ENCODE data around the gene GSTA5. TPM values are rescaled to one million over a fixed set of nuclear protein-coding genes. Genes with fewer than 3 reads are reported as not detected.
"Not testable (repeated sequence)": the region's sequence is repeated elsewhere in the genome, so short reads cannot be mapped to it uniquely, and the experiment has no call there.

Gene GSTA5
- total and polyA plus RNA-seq, 4 donors = 0.09 to 0.22 TPM; not detected in 2

DNA sequence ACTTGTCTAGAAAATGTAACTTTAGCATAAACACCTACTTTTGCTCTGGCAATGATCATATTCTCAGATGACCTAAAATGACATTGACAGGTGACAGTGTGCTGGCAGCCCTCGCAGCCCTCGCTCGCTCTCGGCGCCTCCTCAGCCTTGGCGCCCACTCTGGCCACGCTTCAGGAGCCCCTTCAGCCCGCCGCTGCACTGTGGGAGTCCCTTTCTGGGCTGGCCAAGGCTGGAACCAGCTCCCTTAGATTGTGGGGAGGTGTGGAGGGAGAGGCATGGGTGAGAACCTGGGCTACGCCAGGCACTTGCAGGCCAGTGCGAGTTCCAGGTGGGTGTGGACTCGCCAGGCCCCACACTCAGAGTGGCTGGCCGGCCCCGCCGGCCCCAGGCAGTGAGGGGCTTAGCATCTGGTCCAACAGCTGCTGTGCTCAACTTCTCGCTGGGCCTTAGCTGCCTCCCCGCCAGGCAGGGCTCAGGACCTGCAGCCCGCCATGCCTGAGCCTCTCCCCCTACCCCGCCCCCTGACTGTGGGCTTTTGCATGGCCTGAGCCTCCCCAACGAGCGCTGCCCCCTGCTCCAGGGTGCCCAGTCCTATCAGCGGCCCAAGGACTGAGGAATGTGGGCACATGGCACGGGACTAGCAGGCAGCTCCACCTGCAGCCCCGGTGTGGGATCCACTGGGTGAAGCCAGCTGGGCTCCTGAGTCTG is 54.2 kb downstream of the GSTA5 start:
- 94 to 95% methylated on average over 24 of the region's 24 CpGs for WGBS, 2 donors
- no peak overlapping the region for H3K27ac ChIP-seq (ENCODE audit: low read depth in 1 of 2, low read length in 1 of 2)
- H3K4me1 ChIP-seq (ENCODE audit: control insufficient read depth in 5 of 5, insufficient read depth in 5 of 5, low read length in 5 of 5) = no peaks in the 10 kb centered on the region
- H3K9me3 ChIP-seq (ENCODE audit: control insufficient read depth in 4 of 4, insufficient read depth in 3 of 4, low read length in 3 of 4) = peaks cover 0 to 3% (median 0%) of the 10 kb centered on the region in 4 donors
- H3K27me3 ChIP-seq (ENCODE audit: control insufficient read depth in 3 of 3, insufficient read depth in 3 of 3, low read length in 2 of 3) = no peaks in the 10 kb centered on the region
- ATAC-seq (ENCODE audit: insufficient read depth, low FRiP score) = no peak
- no peak overlapping the region for H3K9ac ChIP-seq (ENCODE audit: insufficient read depth in 1 of 2, low read length in 2 of 2)
- no peak overlapping the region for H3K4me3 ChIP-seq
- DNase-seq = no peak
- H3K36me3 ChIP-seq (ENCODE audit: control insufficient read depth in 4 of 4, insufficient read depth in 4 of 4, low read length in 4 of 4) = no peaks in the 10 kb centered on the region
- TF ChIP-seq, protein P1, sequence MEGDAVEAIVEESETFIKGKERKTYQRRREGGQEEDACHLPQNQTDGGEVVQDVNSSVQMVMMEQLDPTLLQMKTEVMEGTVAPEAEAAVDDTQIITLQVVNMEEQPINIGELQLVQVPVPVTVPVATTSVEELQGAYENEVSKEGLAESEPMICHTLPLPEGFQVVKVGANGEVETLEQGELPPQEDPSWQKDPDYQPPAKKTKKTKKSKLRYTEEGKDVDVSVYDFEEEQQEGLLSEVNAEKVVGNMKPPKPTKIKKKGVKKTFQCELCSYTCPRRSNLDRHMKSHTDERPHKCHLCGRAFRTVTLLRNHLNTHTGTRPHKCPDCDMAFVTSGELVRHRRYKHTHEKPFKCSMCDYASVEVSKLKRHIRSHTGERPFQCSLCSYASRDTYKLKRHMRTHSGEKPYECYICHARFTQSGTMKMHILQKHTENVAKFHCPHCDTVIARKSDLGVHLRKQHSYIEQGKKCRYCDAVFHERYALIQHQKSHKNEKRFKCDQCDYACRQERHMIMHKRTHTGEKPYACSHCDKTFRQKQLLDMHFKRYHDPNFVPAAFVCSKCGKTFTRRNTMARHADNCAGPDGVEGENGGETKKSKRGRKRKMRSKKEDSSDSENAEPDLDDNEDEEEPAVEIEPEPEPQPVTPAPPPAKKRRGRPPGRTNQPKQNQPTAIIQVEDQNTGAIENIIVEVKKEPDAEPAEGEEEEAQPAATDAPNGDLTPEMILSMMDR (IDR thresholded peaks at IDR 0.05; ENCODE audit: control extremely low read depth, extremely low read depth) = no peak

DNA sequence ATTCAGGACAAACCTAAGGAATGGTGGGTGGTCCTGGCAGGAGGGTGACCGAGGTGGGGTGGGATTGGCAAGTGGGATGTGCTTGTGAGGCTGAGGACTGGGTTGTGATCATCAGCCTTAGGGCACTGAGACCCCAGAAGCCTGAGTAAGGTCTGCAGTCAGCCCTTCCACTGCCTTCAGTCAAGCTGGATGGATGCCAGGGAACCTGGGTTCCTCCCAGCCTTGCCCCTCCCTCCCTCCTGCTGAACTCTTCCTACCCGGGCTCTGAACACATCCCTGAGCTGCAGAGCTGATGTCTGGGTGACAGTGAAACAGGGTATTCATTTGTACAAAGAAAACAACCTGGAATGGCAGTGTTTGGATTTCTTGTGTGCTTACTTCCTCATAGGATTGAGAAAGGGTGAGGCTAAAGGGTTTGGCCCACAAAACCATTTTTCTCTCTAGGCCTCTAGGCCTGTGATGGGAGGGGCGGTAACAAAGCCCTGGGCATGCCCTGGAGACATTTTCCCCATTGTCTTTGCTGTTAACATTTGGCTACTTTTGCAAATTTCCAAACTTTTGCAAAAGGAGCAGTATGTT is 57.8 kb downstream of the GSTA5 start:
- H3K27me3 ChIP-seq (ENCODE audit: control insufficient read depth in 3 of 3, insufficient read depth in 3 of 3, low read length in 2 of 3); H3K9me3 ChIP-seq (ENCODE audit: control insufficient read depth in 4 of 4, insufficient read depth in 3 of 4, low read length in 3 of 4); H3K4me3 ChIP-seq; H3K4me1 ChIP-seq (ENCODE audit: control insufficient read depth in 5 of 5, insufficient read depth in 5 of 5, low read length in 5 of 5); H3K27ac ChIP-seq (ENCODE audit: low read depth in 1 of 2, low read length in 1 of 2); H3K9ac ChIP-seq (ENCODE audit: insufficient read depth in 1 of 2, low read length in 2 of 2); ATAC-seq (ENCODE audit: insufficient read depth, low FRiP score); H3K36me3 ChIP-seq (ENCODE audit: control insufficient read depth in 4 of 4, insufficient read depth in 4 of 4, low read length in 4 of 4); DNase-seq: not testable (repeated sequence)
- 28 to 30% methylated on average over 2 to 3 of the region's 3 CpGs for WGBS, 2 donors

DNA sequence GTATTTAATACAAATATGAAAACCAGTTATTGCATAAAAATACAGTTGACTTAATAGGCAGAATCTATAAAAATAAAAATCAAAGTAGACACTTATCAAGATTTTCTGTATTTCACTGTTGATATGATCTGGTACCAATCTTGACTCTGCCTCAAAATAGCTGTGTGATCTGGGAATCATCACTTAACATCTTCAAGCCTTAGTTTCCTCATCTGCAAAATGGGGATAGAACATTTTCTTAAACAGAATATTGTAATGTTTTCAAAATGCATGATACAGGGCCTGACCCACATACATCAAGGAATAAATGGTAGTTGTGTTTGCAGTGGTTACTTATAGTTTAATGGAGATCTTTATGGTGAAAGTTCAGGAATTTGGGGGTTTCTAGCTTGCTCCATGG is 58.4 kb downstream of the GSTA5 start:
- not testable (repeated sequence) for ATAC-seq (ENCODE audit: insufficient read depth, low FRiP score); DNase-seq

More for the DNA sequence above, 58.4 kb downstream of the GSTA5 start:
- not testable (repeated sequence) for H3K27ac ChIP-seq (ENCODE audit: low read depth in 1 of 2, low read length in 1 of 2); H3K36me3 ChIP-seq (ENCODE audit: control insufficient read depth in 4 of 4, insufficient read depth in 4 of 4, low read length in 4 of 4); H3K4me1 ChIP-seq (ENCODE audit: control insufficient read depth in 5 of 5, insufficient read depth in 5 of 5, low read length in 5 of 5); H3K9me3 ChIP-seq (ENCODE audit: control insufficient read depth in 4 of 4, insufficient read depth in 3 of 4, low read length in 3 of 4); H3K9ac ChIP-seq (ENCODE audit: insufficient read depth in 1 of 2, low read length in 2 of 2); H3K27me3 ChIP-seq (ENCODE audit: control insufficient read depth in 3 of 3, insufficient read depth in 3 of 3, low read length in 2 of 3); H3K4me3 ChIP-seq

Other genes with a start within 250 kb of the GSTA5 start
- 10 to 100 TPM; 18.4 to 18.5 TPM for gene TMEM14A, start 169.7 kb downstream of the GSTA5 start, total RNA-seq
- 10 to 100 TPM; 14.0 to 16.7 TPM for gene TMEM14A, start 169.7 kb downstream of the GSTA5 start, polyA plus RNA-seq
- 1 to 10 TPM; 2.7 to 3.4 TPM for gene GSTA2, start 77.3 kb downstream of the GSTA5 start, total RNA-seq
- 1 to 10 TPM; 2.0 to 6.8 TPM for gene GSTA2, start 77.3 kb downstream of the GSTA5 start, polyA plus RNA-seq
- gene GSTA1, start 37.0 kb downstream of the GSTA5 start, total RNA-seq = 10 to 100 TPM; 23.5 to 34.5 TPM
- gene GSTA1, start 37.0 kb downstream of the GSTA5 start, polyA plus RNA-seq = 10 to 100 TPM in 1 of 2 donors, 1 to 10 TPM in 1; 4.0 to 65.0 TPM
- 1 to 10 TPM; 3.0 to 5.8 TPM for gene GSTA3, start 68.9 kb upstream of the GSTA5 start, total RNA-seq
- gene GSTA3, start 68.9 kb upstream of the GSTA5 start, polyA plus RNA-seq = 1 to 10 TPM; 1.1 to 1.7 TPM
- 100 to 1,000 TPM in 1 of 2 donors, 10 to 100 TPM in 1; 63.9 to 115 TPM for gene GSTA4, start 154.5 kb upstream of the GSTA5 start, total RNA-seq
- 100 to 1,000 TPM in 1 of 2 donors, 10 to 100 TPM in 1; 46.0 to 115 TPM for gene GSTA4, start 154.5 kb upstream of the GSTA5 start, polyA plus RNA-seq
- gene CILK1, start 221.0 kb upstream of the GSTA5 start, total RNA-seq = 10 to 100 TPM; 12.0 to 27.4 TPM
- 1 to 10 TPM; 4.1 to 6.1 TPM for gene CILK1, start 221.0 kb upstream of the GSTA5 start, polyA plus RNA-seq
- gene FBXO9, start 224.6 kb upstream of the GSTA5 start, total RNA-seq = 100 to 1,000 TPM in 1 of 2 donors, 10 to 100 TPM in 1; 77.9 to 117 TPM
- gene FBXO9, start 224.6 kb upstream of the GSTA5 start, polyA plus RNA-seq = 10 to 100 TPM; 26.0 to 63.5 TPM

Measured in lung (tissue), 12 donors.